Left colon (tissue), 2 donors: ENCODE measurements around the gene DCUN1D1. TPM values are rescaled to one million over a fixed set of nuclear protein-coding genes. Genes with fewer than 3 reads are reported as not detected.
"Not testable (repeated sequence)": the region's sequence is repeated elsewhere in the genome, so short reads cannot be mapped to it uniquely, and the experiment has no call there.

Experiments
- ATAC-seq: fragments of 200-7000 bp; cut with Tn5 transposase; one replicate; pipeline ENCODE4 v1.9.1; 2020; ENCODE audit warnings: mild to moderate bottlenecking, moderate library complexity
- DNase-seq, 2 donors: peaks; one replicate each; pipeline ENCODE4 v3.0.0-alpha.2; 2020
- intact Hi-C, 2 donors: fragments of 100-400 bp; cut with DNase I in 1 of 2; cut with micrococcal nuclease in 1 of 2; formaldehyde crosslinking; loops; one replicate each; pipeline versions ENCODE4 v1.11.2 to v1.14.0; 2022; cut with DNase I, micrococcal nuclease
- long read RNA-seq: library from polyadenylated mRNA; unstranded; transcript quantifications from one replicate; pipeline ENCODE4 v2.0.0, GENCODE V29; 2021
- total RNA-seq, 2 donors: library from RNA; stranded (reverse); fragmentation: NEBNext Ultra II Directional; extraction: Animal tissue kit (Norgen Biotek cat#: 25700); gene quantifications; one replicate each; pipeline ENCODE4 v1.2.1, GENCODE V29; 2021
- donor health status: DM: no; HTN: no; CAD: no.
- donor health status: DM: yes; HTN: yes; CAD: no.

DCUN1D1 gene
- 10 to 100 TPM; 44.0 to 52.6 TPM for total RNA-seq
- long read RNA-seq, full-length matches to known transcripts: 19 of 26 reads
- long read RNA-seq, partial matches to known transcripts: 5 of 26 reads
- long read RNA-seq, other reads (novel, unspliced or antisense): 2 of 26 reads

DNA sequence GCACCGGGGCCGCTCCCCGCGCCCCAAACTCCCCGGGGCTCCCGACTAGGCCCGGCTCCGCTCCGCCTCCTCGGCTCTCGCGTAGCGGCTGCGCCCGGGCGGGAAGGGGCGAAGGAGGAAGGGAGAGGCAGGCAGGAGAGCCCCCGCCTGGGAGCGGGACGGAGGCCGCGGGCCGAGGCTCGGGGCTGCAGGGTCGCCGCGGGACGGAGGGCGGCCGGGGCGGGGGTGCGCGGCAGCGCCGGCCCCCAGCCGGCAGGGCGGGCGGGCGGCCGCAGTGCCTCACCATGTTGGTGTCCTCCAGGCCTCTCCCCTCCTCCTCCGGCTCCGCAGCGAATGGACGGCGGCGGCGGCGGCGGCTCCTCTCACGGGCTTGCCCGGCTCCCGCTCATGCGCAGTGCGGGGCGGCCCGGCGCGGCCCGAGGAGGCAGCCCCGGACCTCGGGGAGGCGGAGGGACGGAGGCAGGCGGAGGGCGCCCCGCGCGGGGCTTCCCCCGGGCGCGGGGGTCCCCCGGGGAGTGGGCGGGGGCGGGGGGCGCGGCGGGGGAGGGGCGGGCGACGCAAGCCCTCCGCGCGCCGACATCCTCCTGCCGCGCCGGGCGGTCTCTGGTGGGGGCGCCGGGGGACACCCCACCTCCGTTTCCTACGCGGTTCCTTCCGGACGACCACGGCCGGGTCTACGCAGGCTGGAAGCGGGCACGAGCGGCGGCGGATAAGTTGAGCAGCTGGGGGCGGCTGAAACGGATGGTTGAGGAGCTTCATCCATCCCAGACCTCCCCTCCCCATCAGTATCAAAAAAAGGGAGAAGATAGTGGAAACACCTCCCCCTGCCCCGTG, at the start of gene DCUN1D1:
Gene DCUN1D1 (minus strand): TSS at position 335 of the 834 bp plus-strand sequence. CDS start 49 bp downstream, at position 286.
- DNase-seq (peak; percentile 88 to 91), ATAC-seq (peak; percentile 97)
- intact Hi-C loops: no loop called here

DNA sequence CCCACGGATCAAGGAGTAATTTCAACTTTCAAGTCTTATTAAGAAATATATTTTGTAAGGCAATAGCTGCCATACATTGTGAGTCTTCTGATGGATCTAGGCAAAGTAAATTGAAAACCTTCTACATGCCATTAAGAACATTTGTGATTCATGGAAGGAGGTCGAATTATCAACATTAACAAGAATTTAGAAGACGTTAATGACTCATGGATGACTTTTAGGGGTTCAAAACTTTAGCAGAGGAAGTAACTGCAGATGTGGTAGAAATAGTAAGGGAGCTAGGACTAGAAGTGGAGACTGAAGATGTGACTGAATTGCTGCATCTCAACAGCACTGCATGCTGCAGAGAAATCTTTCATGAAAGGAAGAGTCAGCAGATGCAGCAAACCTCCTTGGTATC, 48.1 kb upstream of the DCUN1D1 start:
- ATAC-seq (no peak), DNase-seq (no peak)
- intact Hi-C loops: no loop called here

DNA sequence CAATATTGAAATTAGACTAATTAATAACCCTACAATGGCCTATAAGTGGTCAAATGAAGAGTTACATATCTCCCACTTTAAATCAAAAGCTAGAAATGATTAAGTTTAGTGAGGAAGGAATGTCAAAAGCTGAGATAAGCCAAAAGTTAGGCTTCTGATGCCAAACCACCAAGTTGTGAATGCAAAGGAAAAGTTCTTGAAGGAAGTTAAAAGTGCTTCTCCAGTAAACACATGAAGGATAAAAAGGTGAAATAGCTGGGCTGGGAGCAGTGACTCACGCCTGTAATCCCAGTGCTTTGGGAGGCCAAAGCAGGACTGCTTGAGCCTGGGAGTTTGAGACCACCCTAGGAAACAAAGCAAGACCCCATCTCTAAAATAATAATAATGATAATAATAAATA, 46.9 kb upstream of the DCUN1D1 start:
- DNase-seq (no peak), ATAC-seq (no peak)
- intact Hi-C loops: no loop called here

DNA sequence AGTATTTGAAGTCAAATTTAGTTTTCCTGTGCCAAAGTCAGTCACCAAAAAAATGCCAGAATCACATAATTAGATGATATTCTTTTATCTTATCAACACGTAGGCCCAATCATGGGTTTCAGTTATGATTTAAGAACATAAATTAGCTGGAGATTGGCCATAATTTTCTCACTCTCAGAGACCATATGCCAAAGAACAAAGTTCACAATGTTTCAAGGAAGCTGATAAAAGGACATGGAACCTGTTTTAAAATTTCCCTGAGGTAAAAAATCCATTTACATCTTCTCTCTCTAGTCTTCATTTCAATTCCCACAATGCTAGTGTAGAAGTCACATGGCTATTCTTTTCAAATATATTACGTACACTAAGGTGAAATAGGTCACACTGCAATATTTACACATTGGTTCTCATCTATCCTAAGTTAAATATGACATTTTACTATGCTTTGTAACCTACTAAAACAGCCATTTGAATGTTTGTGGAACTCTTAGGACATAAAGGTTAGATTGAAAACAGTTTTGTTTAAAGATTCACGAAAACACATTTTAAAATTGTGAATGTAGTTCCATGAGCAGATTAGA, 42.7 kb upstream of the DCUN1D1 start:
- intact Hi-C loops: no loop called here
- DNase-seq: no peak
- ATAC-seq: peak; percentile 78

DNA sequence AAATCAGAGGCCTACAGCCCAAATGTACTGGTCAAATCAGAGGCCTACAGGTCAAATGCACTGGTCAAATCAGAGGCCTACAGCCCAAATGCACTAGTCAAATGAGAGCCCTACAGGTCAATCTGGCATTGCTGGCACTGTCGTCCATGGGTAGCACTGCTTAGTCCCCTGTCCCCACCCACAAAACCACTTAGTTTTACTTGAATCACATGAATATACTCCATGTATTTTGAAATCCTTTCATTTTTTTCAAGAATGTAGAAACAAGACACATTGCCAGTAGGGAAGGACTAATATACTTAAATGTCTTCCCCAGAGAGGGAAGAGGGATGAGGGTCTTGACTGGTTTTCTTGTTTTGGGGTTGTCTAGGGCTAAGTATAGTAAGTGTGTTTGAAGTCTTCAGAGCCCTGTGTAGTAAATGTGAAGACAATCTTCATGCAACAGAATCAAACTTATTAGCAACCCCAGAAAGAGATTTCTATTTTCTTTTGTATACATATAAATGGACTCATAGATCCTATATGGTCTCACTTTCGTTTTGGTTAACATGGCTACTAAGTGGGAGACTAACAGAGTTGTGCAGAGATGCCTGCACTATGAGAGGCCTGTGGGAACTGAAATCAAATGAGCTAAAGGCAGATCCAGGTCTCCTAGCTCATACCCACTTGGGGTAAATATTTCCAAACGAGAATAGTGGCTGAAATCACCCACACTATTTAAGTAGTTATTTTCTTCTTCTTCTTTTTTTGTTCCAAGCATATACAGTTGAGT, 38.3 kb upstream of the DCUN1D1 start:
- no peak for ATAC-seq
- DNase-seq: no peak
- intact Hi-C loops: no loop called here

DNA sequence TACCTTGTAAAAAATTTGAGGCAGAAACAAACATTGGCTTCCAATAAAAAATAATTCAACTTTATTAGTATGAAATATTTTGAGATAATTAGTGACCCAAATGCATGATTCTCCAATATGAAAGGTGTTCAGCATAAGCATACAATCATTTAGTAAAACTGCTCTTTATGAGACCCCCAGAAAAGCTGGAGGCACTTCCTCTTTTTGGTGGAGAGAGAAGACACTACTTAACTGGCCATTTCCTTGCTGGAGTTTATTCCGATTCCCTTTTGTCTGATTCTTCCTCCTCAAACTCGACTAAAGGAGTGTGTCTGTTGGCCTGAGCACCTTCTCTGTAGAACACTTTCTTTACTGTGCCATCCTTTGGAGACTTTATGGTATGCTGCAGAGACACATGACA, 34.8 kb upstream of the DCUN1D1 start:
- intact Hi-C loops: no loop called here
- no peak for ATAC-seq

DNA sequence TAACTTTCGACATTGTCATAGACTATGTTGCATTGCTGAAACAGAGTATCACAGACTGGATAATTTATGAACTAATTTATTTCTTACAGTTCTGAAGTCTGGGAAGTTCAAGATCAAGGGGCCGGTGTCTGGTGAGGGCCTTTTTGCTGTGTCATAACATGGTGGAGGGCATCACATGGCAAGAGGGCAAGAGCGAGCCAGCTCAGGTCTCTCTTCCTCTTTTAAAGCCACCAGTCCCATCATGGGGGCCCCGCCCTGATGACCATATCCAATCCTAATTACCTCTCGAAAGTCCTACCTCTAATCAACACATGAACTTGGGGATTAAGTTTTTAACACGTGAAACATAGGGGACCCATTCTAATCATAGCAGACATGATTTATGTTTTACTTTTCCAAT, 33.5 kb upstream of the DCUN1D1 start:
- intact Hi-C loops: no loop called here
- ATAC-seq (no peak), DNase-seq (no peak)

More for the DNA sequence above, 34.8 kb upstream of the DCUN1D1 start:
- no peak for DNase-seq

DNA sequence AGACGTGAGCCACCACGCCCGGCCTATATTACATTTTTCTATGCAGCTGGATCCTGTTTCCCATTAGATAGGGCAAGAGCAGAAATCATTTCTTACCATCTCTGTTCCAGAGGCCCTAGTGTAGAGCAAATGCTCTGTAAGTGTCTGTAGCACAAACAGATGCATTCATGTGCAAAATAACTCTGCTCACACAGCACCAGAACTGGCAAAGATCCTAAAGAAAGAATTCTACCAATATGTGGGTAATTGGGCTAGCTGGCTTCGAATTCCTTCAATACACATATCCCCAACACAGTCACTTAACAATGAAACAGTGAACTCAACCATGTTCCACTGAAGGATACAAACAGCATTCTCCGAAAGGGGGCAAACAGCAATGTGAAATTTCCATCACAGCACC, 32.7 kb upstream of the DCUN1D1 start:
- no peak for DNase-seq
- intact Hi-C loops: no loop called here
- no peak for ATAC-seq

DNA sequence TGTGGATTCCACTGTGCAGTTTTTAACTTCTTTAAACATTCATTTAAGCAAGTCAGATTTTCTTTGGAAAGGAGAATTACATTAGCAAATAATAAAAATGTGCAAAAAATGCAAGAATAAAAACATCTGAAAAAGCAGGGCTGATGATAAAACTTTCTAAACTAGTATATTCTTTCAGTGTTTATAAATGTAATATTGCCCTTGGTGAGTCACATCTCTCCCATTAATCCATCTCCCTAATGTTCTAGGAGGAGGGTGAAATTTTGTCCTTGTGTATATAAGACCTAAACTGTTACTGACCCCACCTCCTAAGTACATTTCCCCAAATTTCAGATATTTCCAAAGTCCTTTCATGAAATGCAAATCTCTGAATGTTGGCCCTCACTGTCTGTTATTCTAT, 28.5 kb upstream of the DCUN1D1 start:
- no peak for DNase-seq
- intact Hi-C loops: no loop called here
- no peak for ATAC-seq

DNA sequence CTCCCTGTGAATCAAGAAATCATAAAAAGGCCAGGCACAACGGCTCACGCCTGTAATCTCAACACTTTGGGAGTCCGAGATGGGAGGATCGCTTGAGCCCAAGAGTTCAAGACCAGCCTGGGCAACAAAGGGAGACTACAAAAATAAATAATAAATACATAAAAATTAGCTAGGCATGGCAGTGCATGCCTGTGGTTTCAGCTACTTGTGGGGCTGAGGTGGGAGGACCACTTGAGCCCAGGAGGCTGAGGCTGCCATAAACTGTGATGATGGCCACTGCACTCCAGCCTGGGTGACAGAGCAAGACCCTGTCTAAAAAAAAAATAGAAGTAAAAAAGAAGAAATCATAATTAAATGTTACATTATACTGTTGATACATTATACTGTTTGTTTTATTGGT, 28.0 kb upstream of the DCUN1D1 start:
- ATAC-seq (no peak), DNase-seq (no peak)

DNA sequence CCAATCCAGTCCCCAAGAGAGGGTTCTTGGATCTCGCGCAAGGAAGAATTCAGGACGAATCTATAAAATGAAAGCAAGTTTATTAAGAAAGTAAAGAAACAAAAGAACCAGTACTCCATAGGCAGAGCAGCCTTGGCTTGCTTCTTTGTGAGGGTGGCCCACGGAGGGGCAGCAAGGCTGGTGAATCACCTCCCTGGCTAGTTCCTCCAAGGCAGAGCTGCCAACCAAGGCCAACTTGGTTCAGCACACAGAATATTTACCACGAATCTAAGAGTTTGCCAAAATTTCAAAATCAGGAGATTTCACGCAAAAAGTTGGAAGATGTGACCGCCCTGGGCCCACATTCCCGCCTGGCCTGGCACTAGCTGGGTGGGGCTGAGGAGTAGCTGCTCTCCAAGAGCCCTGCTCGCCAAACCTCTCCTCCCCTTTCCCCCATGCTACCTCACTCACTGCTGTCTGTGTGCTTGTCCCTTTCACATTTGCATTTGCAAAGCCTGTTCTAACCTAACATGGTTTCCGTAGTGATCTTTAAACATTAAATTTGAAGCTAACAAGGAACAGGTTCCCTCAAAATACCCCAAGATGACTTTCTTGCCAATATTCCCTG, 26.2 kb upstream of the DCUN1D1 start:
- ATAC-seq (no peak), DNase-seq (no peak)
- intact Hi-C loops: no loop called here

More for the DNA sequence above, 28.0 kb upstream of the DCUN1D1 start:
- intact Hi-C loops: no loop called here

DNA sequence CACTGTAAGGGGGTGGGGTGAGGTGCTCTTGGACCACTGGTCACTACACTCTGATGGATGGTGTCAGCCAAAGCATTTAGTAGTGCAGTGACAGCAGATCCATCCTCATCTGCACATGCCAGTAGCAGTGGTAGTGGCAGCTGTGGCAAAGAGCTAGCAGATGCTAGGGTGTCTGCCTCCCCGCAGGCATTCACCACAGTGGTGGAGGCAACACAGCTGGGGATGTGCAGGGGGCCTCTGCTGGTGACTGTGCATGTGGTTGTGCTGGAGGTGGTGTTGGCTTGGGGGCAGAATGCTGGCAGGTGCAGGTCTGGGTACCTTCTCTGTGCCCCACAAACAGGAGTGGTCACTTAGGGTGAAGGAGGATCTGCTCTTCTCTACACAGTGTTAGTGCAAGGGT, 19.4 kb upstream of the DCUN1D1 start:
- intact Hi-C loops: no loop called here
- no peak for DNase-seq
- ATAC-seq: no peak

DNA sequence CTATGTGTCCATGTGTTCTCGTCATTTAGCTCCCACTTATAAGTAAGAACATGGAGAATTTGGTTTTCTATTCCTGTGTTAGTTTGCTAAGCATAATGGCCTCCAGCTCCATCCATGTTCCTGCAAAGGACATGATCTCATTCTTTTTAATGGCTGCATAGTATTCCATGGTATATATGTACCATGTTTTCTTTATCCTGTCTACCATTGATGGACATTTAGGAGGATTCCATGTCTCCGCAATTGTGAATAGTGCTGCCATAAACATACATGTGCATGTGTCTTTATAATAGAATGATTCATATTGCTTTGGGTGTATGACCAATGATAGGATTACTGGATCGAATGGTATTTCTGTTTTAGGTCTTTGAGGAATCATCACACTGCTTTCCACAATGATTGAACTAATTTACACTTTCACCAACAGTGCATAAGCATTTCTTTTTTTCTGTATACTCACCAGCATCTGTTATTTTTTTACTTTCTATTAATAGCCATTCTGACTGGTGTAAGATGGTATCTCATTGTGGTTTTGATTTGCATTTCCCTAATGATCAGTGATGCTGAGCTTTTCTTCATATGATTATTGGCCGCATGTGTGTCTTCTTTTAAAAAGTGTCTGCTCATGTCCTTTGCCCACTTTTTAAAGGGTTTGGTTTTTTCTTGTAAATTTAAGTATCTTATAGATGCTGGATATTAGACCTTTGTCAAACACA, 13.3 kb upstream of the DCUN1D1 start:
- ATAC-seq, intact Hi-C loops, DNase-seq: not testable (repeated sequence)

DNA sequence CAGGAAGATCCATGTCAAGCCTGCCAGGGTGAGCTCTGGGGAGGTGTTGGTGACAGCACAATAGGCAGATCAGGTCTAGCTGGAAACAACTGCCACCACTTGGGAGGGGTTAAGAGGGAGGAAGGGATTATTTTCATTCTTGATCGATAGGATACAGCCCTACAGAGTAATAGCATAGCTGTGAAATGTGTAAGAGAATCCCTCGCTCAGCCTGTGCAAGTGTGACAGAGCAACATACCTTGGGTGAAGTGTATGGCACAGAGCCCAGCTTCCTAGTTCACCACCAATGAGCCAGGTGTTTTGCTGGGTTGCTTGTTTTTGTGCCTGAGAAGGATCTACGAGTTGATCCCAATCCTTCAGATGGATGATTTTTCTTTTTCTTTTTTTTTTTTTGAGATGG, 9.2 kb upstream of the DCUN1D1 start:
- ATAC-seq: no peak
- intact Hi-C loops: no loop called here
- DNase-seq: no peak

DNA sequence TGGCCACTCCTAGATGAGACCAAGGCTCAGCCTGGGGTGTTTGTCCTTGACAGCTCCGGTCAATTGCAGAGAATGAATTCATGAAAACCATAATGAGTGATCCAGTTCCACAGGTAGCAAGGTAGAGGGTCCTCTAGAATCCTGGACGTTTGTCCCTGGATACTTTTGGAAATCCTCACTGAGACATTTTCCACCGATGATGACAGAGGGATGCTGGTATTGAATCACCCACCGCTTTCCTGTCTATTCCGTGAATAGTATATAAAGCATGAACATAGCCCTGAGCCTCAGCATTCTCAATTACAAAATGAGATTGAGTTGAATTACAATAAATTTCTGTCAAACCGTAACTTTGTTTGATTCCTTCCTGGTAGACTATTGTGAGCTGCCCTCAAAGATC, 5.7 kb upstream of the DCUN1D1 start:
- intact Hi-C loops: no loop called here
- DNase-seq (no peak), ATAC-seq (no peak)

DNA sequence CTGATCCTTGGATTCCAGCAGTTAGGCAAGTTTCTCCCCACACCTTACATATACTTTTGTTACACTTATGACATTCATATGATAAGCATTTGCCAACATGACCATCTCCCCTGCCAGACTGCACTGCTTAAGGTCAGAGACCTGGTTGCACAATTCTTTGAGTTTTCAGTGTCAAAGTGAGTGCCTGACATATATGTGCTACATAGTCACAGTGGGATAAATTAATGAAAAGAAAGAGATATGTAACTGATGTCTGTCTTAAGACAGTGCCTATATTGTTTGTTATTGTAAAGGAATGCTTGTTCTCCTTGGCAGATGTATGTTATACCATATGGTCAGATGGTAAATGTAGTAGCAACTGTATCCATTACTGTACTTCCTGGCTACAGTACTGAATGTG, 3.5 kb upstream of the DCUN1D1 start:
- intact Hi-C loops: no loop called here
- ATAC-seq (no peak), DNase-seq (no peak)

DNA sequence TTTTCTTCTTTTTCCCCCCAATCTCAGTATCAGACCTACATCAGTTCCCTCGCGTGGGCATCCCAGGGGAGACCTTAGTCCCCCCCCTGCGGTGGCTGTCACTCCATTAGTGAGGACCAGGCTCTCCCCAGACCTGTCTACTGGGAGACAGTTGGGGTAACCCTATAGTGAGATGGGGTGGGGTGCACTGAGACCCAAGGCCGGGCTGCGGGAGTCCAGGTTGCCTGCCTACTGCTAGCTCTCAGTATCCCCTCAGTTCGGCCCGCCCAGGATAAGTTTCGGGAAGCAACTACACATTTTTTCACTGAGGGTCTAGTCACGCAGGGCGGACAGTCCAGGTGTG, 671 bp upstream of the DCUN1D1 start:
- intact Hi-C loops: no loop called here
- ATAC-seq (no peak), DNase-seq (peak; percentile 18 to 28)

DNA sequence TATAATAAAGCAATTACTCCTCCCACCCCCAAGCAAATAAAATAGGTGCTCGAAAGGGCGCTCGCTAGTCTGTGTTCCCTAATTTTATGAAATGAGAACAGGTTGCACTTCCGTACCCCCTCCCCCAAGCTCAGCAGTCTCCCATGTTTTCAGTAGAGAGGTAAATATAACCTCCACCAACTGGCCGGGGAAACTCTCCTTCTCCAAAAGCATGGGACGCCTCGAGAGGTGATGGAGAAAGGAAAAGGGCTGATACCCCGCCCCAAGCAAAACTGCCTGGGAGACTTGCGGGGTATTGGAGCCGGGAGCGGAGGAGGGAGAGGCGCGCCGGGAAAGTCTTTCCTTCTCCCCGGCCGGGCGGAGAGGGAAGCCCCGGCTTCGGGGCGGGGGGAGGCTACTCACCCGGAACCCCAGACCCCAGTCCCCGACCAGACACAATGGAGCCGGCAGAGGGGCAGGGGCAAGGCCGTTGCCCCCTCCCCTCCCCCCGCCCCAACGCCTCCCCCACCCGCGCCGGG, 605 bp downstream of the DCUN1D1 start:
- peak; percentile 32 to 43 for DNase-seq
- intact Hi-C loops: no loop called here
- ATAC-seq: peak; percentile 51
